Measurements from ENCODE around the gene PITX1. TPM values are rescaled to one million over a fixed set of nuclear protein-coding genes. Genes with fewer than 3 reads are reported as not detected.

The PITX1 gene
- total RNA-seq, 1 donor from 2014 or later: not detected

Other genes with a start within 250 kb of the PITX1 start
- 32.0 and 36.1 TPM in 2 replicates for gene C5orf24, start 188.3 kb downstream of the PITX1 start, total RNA-seq
- gene TXNDC15, start 159.9 kb downstream of the PITX1 start, total RNA-seq: 26.6 and 30.7 TPM in 2 replicates
- gene PCBD2, start 129.1 kb downstream of the PITX1 start, total RNA-seq: 8.4 and 11.5 TPM in 2 replicates
- gene CATSPER3, start 66.3 kb downstream of the PITX1 start, total RNA-seq: 0.95 and 0.98 TPM in 2 replicates

Data from activated B cell treated with CpG ODN at 0.5 μM for 24 hours (primary cell).